Measurements from ENCODE around the gene AGO4.

Gene AGO4

GRCh38 chr1:35902671-35903070 lies 94.9 kb downstream of the AGO4 start:
- no peak for TF ChIP-seq CTCF (IDR thresholded peaks at IDR 0.05; ENCODE audit: insufficient read depth, missing control alignments)
- no peak for FAIRE-seq
- DNase-seq (ENCODE audit: insufficient read length, low spot score): no peak

Data from D721Med (cell line).